Endodermal cell (in vitro differentiated cells): ENCODE measurements around the gene CD84. TPM values are rescaled to one million over a fixed set of nuclear protein-coding genes. Genes with fewer than 3 reads are reported as not detected.
"Not testable (repeated sequence)": the region's sequence is repeated elsewhere in the genome, so short reads cannot be mapped to it uniquely, and the experiment has no call there.

Source experiments
- DNase-seq: peaks from one replicate; pipeline ENCODE4 v3.0.0-alpha.2; 2017
- H3K27ac ChIP-seq: 2 replicates; pipeline ENCODE4 v1.5.1; 2013; ENCODE audit warnings: mild to moderate bottlenecking, low read depth, low read length, moderate library complexity
- H3K27me3 ChIP-seq: 2 replicates; pipeline ENCODE4 v1.6.1; 2013; ENCODE audit warnings: mild to moderate bottlenecking, low read length, moderate library complexity; ENCODE audit not compliant: insufficient read depth, control insufficient read depth, poor library complexity, severe bottlenecking
- H3K36me3 ChIP-seq: 2 replicates; pipeline ENCODE4 v1.7.0; 2013; ENCODE audit warnings: mild to moderate bottlenecking, low read length, moderate library complexity; ENCODE audit not compliant: control insufficient read depth, insufficient read depth
- H3K4me1 ChIP-seq: one replicate; pipeline ENCODE4 v1.7.0; 2013; ENCODE audit warnings: low read length; ENCODE audit not compliant: control insufficient read depth, insufficient read depth
- H3K4me3 ChIP-seq: 2 replicates; pipeline ENCODE4 v1.5.1; 2013; ENCODE audit warnings: mild to moderate bottlenecking, low read length, moderate library complexity
- H3K9ac ChIP-seq: 2 replicates; pipeline ENCODE4 v1.6.1; 2013; ENCODE audit warnings: mild to moderate bottlenecking, low read length, moderate library complexity; ENCODE audit not compliant: poor library complexity, severe bottlenecking; ENCODE audit errors: extremely low read depth
- H3K9me3 ChIP-seq: 2 replicates; pipeline ENCODE4 v1.6.1; 2013; ENCODE audit warnings: mild to moderate bottlenecking, low read length, moderate library complexity; ENCODE audit not compliant: control insufficient read depth
- H3K27ac Mint-ChIP-seq: 2 replicates; pipeline ENCODE4 v1.8.0; 2020; ENCODE audit warnings: mixed read lengths
- H3K27me3 Mint-ChIP-seq: 2 replicates; pipeline ENCODE4 v1.8.0; 2021; ENCODE audit warnings: mild to moderate bottlenecking, mixed read lengths; ENCODE audit not compliant: insufficient read depth
- H3K36me3 Mint-ChIP-seq: 2 replicates; pipeline ENCODE4 v1.8.0; 2020; ENCODE audit warnings: low read depth, mixed read lengths
- H3K4me1 Mint-ChIP-seq: 2 replicates; pipeline ENCODE4 v1.8.0; 2020; ENCODE audit warnings: mixed read lengths
- H3K4me3 Mint-ChIP-seq: 2 replicates; pipeline ENCODE4 v1.8.0; 2020; ENCODE audit warnings: mild to moderate bottlenecking, moderate library complexity, mixed read lengths
- H3K9me3 Mint-ChIP-seq: 2 replicates; pipeline ENCODE4 v1.8.0; 2020; ENCODE audit warnings: mild to moderate bottlenecking, mixed read lengths
- WGBS, 2 experiments: methylation state at CpG; one replicate each; pipeline versions ENCODE4 v1.1.5 to v1.1.7; 2013; ENCODE audit warnings: missing lambda C conversion rate in 2 of 2, mixed read lengths in 1 of 2; ENCODE audit not compliant: insufficient coverage in 1 of 2, insufficient read length in 1 of 2; 5-methylcytosine and 5-hydroxymethylcytosine counted together
- total RNA-seq, 2 donors: library from RNA; stranded (reverse); fragmentation: NEBNext Ultra II Directional in 1 of 2; extraction: Animal tissue kit (Norgen Biotek cat#: 25700) in 1 of 2; gene quantifications; 2 replicates in 1 of 2; 3 replicates in 1 of 2; pipeline ENCODE4 v1.2.1, GENCODE V29; 2021
- TF ChIP-seq, protein P1 (sequence below): fragments of 200-600 bp; sonication (generic); conservative IDR thresholded peaks from 2 replicates; pipeline ENCODE4 v1.5.0; 2021; ENCODE audit warnings: antibody characterized with exemption, mild to moderate bottlenecking

Gene CD84
- total RNA-seq, 2 donors from 2014 or later = not detected

DNA sequence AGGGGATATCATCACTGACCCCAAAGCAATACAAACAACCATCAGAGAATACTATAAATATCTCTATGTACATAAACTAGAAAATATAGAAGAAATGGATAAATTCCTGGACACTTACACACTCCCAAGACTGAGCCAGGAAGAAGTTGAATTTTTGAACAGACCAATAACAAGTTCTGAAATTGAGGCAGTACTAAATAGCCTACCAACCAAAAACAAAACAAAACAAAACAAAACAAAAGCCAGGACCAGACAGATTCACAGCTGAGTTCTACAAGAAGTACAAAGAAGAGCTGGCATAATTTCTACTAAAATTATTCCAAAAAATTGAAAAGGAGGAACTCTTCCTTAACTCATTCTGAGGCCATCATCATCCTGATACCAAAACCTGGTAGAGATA lies 18.5 kb downstream of the CD84 start:
- Histone ChIP-seq H3K9ac (no peak overlapping the region), H3K27ac (no peak overlapping the region), H3K9me3 (peaks cover 15% of the 10 kb centered on the region), H3K36me3 (no peaks in the 10 kb centered on the region), H3K4me1 (peaks cover 2% of the 10 kb centered on the region), H3K27me3 (no peaks in the 10 kb centered on the region), H3K4me3 (no peak overlapping the region)
- Mint-ChIP-seq H3K4me1 (no peaks in the 10 kb centered on the region), H3K27ac (no peak overlapping the region), H3K9me3 (peaks cover 15% of the 10 kb centered on the region), H3K4me3 (no peak overlapping the region), H3K36me3 (no peaks in the 10 kb centered on the region), H3K27me3 (peaks cover 2% of the 10 kb centered on the region)
- TF ChIP-seq, protein P1, sequence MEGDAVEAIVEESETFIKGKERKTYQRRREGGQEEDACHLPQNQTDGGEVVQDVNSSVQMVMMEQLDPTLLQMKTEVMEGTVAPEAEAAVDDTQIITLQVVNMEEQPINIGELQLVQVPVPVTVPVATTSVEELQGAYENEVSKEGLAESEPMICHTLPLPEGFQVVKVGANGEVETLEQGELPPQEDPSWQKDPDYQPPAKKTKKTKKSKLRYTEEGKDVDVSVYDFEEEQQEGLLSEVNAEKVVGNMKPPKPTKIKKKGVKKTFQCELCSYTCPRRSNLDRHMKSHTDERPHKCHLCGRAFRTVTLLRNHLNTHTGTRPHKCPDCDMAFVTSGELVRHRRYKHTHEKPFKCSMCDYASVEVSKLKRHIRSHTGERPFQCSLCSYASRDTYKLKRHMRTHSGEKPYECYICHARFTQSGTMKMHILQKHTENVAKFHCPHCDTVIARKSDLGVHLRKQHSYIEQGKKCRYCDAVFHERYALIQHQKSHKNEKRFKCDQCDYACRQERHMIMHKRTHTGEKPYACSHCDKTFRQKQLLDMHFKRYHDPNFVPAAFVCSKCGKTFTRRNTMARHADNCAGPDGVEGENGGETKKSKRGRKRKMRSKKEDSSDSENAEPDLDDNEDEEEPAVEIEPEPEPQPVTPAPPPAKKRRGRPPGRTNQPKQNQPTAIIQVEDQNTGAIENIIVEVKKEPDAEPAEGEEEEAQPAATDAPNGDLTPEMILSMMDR = no peak
- DNase-seq = no peak

DNA sequence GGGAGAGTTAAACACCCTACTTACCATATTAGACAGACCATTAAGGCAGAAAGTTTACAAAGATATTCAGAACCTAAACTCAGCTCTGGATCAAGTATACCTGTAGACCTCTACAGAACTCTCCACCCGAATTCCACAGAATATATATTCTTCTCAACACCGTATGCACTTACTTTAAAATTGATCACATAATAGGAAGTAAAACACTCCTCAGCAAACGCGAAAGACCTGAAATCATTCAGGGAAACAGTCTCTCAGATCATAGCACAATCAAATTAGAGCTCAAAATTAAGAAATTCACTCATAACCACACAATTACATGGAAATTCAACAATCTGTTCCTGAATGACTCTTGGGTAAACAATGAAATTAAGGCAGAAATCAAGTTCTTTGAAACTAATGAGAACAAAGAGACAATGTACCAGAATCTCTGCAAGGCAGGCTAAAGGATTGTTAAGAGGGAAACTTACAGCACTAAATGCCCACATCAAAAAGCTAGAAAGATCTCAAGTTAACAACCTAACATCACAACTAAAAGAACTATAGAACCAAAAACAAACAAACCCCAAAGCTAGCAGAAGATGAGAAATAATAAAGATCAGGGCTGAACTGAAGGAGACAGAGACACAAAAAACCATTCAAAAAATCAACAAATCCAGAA lies 19.1 kb downstream of the CD84 start:
- Mint-ChIP-seq H3K4me3 (no peak overlapping the region), H3K27ac (no peak overlapping the region), H3K4me1 (no peaks in the 10 kb centered on the region), H3K36me3 (no peaks in the 10 kb centered on the region), H3K27me3 (peaks cover 4% of the 10 kb centered on the region), H3K9me3 (peaks cover 15% of the 10 kb centered on the region)
- DNase-seq = no peak
- Histone ChIP-seq H3K27ac (no peak overlapping the region), H3K27me3 (no peaks in the 10 kb centered on the region), H3K36me3 (no peaks in the 10 kb centered on the region), H3K4me3 (no peak overlapping the region), H3K9me3 (peaks cover 15% of the 10 kb centered on the region), H3K4me1 (peaks cover 2% of the 10 kb centered on the region), H3K9ac (no peak overlapping the region)
- TF ChIP-seq, protein P1 = no peak
- 90 to 92% methylated on average over 4 of the region's 4 CpGs for WGBS, 2 experiments

DNA sequence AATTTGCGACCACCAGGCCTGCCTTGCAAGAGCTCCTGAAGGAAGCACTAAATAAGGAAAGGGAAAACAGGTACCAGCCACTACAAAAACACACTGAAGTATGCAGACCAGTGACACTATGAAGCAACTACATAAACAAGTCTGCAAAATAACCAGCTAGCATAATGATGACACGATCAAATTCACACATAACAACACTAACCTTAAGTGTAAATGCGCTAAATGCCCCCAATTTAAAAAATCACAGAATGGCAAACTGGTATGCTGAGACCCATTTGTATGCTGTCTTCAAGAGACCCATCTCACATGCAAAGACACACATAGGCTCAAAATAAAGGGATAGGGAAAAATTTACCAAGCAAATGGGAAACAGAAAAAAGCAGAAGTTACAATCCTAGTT lies 19.9 kb downstream of the CD84 start:
- not testable (repeated sequence) for H3K27ac Mint-ChIP-seq, DNase-seq, H3K4me1 Mint-ChIP-seq, H3K9ac ChIP-seq, H3K27me3 ChIP-seq, H3K27ac ChIP-seq, H3K4me1 ChIP-seq, H3K36me3 Mint-ChIP-seq, H3K36me3 ChIP-seq, H3K27me3 Mint-ChIP-seq, H3K4me3 Mint-ChIP-seq, H3K4me3 ChIP-seq
- H3K9me3 Mint-ChIP-seq = peaks cover 15% of the 10 kb centered on the region
- peaks cover 15% of the 10 kb centered on the region for H3K9me3 ChIP-seq
- 92 to 93% methylated on average over 2 to 3 of the region's 3 CpGs for WGBS, 2 experiments
